Measurements from ENCODE around the gene CFAP119. TPM values are rescaled to one million over a fixed set of nuclear protein-coding genes. Genes with fewer than 3 reads are reported as not detected.

CFAP119 gene
- total and polyA plus RNA-seq, 10 of the 15 experiments (the other 5 are each of a cell fraction or from before 2014, with no cell fraction given) = 2.2 to 9.4 (median 4.3) TPM

DNA sequence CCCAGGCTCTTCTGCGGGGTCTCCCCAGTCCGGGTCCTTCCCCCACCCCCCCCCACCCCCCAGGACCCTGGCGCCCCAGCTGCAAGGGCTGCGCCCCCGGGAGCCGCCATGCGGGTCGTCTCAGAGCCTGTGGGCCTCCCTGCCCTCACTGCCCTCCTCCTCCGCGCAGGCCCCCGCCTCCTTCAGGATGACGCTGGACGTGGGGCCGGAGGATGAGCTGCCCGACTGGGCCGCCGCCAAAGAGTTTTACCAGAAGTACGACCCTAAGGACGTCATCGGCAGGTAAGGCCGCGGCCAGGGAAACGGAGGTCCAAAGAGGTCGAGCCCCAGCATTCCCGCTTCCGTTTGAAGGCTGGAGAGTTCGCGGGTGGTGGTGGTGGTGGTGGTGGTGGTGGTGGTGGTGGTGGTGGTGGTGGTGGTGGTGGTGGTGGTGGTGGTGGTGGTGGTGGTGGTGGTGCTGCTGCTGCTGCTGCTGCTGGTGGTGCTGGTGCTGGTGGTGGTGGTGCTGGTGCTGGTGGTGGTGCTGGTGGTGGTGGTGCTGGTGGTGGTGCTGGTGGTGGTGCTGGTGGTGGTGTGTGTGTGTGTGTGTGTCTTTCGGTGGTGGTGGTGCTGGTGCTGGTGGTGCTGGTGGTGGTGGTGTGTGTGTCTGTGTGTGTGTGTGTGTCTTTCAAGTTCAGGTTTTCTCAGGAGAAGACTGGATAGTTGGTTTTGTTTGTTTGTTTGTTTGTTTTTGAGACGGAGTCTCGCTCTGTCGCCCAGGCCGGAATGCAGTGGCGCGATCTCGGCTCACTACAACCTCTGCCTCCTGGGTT is 13.0 kb downstream of the CFAP119 start:
- peaks cover 9 to 11% of the 10 kb centered on the region in 2 experiments; a peak in 3 of 4 replicates for H3K36me3 ChIP-seq (ENCODE audit: control insufficient read depth in 2 of 2, insufficient read depth in 2 of 2, low read length in 1 of 2)
- BruUV-seq (replicated peaks) = no TSS peak
- H2AFZ ChIP-seq (ENCODE audit: control insufficient read depth, low read depth, low read length) = no peak overlapping the region
- ChIA-PET RAD21 (ENCODE audit: unreplicated experiment) (interaction anchor here (0.6 to 1.8 kb wide), 7 partner anchors 35 to 325 kb away, joined by 3 to 6 read pairs (median 4); partner anchors contain the start of genes FBRS, ZNF646 and ZNF668), POLR2A (interaction anchor here (0.6 to 2.0 kb wide), 8 partner anchors 9 to 369 kb away, joined by 3 to 9 read pairs (median 4); partner anchors contain the start of gene KAT8), SMC1A (ENCODE audit: uncharacterized antibody, unreplicated experiment) (interaction anchor here (1.6 kb wide), 1 partner anchor 125 kb away, joined by 4 read pairs; no protein-coding TSS in a partner anchor), CTCF (interaction anchor here (0.7 to 1.3 kb wide), 3 partner anchors 63 to 111 kb away, joined by 3 to 5 read pairs (median 3); partner anchors contain the start of gene PRR14)
- ATAC-seq (peak; percentile 75), FAIRE-seq (no peak), DNase-seq (ENCODE audit: low read depth, low spot score) (no peak)
- no peaks in the 10 kb centered on the region for H3K27me3 ChIP-seq (replicated peaks in 1 of 2; ENCODE audit: control insufficient read depth in 2 of 2, insufficient read depth in 2 of 2, low read length in 1 of 2)
- peak overlapping the region; percentile 89 for H3K4me3 ChIP-seq
- TF ChIP-seq CREB1 (IDR thresholded peaks at IDR 0.05; ENCODE audit: low read depth) = 0 out of 2 replicates have a peak, but pooled peaks have one; percentile 41
- TF ChIP-seq, protein P1, sequence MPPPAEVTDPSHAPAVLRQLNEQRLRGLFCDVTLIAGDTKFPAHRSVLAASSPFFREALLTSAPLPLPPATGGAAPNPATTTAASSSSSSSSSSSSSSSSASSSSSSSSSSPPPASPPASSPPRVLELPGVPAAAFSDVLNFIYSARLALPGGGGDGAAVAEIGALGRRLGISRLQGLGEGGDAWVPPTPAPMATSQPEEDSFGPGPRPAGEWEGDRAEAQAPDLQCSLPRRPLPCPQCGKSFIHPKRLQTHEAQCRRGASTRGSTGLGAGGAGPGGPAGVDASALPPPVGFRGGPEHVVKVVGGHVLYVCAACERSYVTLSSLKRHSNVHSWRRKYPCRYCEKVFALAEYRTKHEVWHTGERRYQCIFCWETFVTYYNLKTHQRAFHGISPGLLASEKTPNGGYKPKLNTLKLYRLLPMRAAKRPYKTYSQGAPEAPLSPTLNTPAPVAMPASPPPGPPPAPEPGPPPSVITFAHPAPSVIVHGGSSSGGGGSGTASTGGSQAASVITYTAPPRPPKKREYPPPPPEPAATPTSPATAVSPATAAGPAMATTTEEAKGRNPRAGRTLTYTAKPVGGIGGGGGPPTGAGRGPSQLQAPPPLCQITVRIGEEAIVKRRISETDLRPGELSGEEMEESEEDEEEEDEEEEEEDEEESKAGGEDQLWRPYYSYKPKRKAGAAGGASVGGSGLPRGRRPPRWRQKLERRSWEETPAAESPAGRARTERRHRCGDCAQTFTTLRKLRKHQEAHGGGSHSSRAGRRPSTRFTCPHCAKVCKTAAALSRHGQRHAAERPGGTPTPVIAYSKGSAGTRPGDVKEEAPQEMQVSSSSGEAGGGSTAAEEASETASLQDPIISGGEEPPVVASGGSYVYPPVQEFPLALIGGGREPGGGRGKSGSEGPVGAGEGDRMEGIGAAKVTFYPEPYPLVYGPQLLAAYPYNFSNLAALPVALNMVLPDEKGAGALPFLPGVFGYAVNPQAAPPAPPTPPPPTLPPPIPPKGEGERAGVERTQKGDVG (CRISPR knock-in tag; IDR thresholded peaks at IDR 0.05) = no peak
- TF ChIP-seq NR2F1 (conservative IDR thresholded peaks at IDR 0.05) = 0 out of 2 replicates have a peak, but pooled peaks have one; percentile 1
- no peak for TF ChIP-seq HDGF (IDR thresholded peaks at IDR 0.05)
- TF ChIP-seq, protein P2, sequence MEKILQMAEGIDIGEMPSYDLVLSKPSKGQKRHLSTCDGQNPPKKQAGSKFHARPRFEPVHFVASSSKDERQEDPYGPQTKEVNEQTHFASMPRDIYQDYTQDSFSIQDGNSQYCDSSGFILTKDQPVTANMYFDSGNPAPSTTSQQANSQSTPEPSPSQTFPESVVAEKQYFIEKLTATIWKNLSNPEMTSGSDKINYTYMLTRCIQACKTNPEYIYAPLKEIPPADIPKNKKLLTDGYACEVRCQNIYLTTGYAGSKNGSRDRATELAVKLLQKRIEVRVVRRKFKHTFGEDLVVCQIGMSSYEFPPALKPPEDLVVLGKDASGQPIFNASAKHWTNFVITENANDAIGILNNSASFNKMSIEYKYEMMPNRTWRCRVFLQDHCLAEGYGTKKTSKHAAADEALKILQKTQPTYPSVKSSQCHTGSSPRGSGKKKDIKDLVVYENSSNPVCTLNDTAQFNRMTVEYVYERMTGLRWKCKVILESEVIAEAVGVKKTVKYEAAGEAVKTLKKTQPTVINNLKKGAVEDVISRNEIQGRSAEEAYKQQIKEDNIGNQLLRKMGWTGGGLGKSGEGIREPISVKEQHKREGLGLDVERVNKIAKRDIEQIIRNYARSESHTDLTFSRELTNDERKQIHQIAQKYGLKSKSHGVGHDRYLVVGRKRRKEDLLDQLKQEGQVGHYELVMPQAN (conservative IDR thresholded peaks at IDR 0.05) = 0 out of 2 replicates have a peak, but pooled peaks have one; percentile 5
- intact Hi-C loops (cut with micrococcal nuclease; ENCODE audit: unreplicated experiment) (loop anchor here (2.0 kb wide), 1 partner anchor 66 kb away; no protein-coding TSS in a partner anchor), in situ Hi-C loops (cut with MboI) (no loop called here)
- peak overlapping the region; percentile 31; the same call in 1 of the 2 replicates for H3K9ac ChIP-seq (ENCODE audit: control insufficient read depth, insufficient read depth, low read length)
- H3K79me2 ChIP-seq (ENCODE audit: control insufficient read depth, insufficient read depth, low read length) = peaks cover 18% of the 10 kb centered on the region
- H3K9me3 ChIP-seq (replicated peaks; ENCODE audit: control insufficient read depth, insufficient read depth, low read length) = no peaks in the 10 kb centered on the region
- WGBS (ENCODE audit: insufficient coverage, insufficient replicate concordance, low lambda C conversion rate, missing lambda C conversion rate) = 18% methylated on average over 28 of the region's 36 CpGs
- H3K27ac ChIP-seq (ENCODE audit: control insufficient read depth, insufficient read depth) = no peak overlapping the region; the same call in 1 of the 2 replicates
- H3K4me1 ChIP-seq (ENCODE audit: control insufficient read depth, insufficient read depth, low read length) = peaks cover 9% of the 10 kb centered on the region
- peak overlapping the region; percentile 72 for H3K4me2 ChIP-seq (ENCODE audit: control insufficient read depth, insufficient read depth)
- H4K20me1 ChIP-seq (ENCODE audit: control insufficient read depth, insufficient read depth) = no peaks in the 10 kb centered on the region; the same call in 1 of the 2 replicates

Measured in GM12878 (cell line).